Measurements from ENCODE around the gene ERG. TPM values are rescaled to one million over a fixed set of nuclear protein-coding genes. Genes with fewer than 3 reads are reported as not detected.

The ERG gene
- total RNA-seq, 1 experiment from 2014 or later = 0.11 TPM

- H4K8ac ChIP-seq (replicated peaks; ENCODE audit: insufficient read length, low read depth, low read length) = no peak overlapping the region
- WGBS (ENCODE audit: extremely low coverage, insufficient read length, low lambda C conversion rate) = no CpG with 5 or more reads among the region's 4 CpGs
- no peak overlapping the region for H2BK5ac ChIP-seq (ENCODE audit: insufficient read length, low read length)
- no peaks in the 10 kb centered on the region; a peak in 1 of 5 replicates for H3K9me3 Mint-ChIP-seq
- H3K23ac ChIP-seq (ENCODE audit: insufficient read length, low read depth, low read length) = no peak overlapping the region
- no peaks in the 10 kb centered on the region for H3K79me1 ChIP-seq (ENCODE audit: insufficient read depth, low read depth, low read length, poor library complexity, severe bottlenecking)
- H3K27ac ChIP-seq (ENCODE audit: insufficient read length, low read depth, low read length) = no peak overlapping the region
- no peak overlapping the region for H3K18ac ChIP-seq (ENCODE audit: insufficient read length, low read depth, low read length)
- H2AFZ ChIP-seq (ENCODE audit: low read length) = no peak overlapping the region
- H3K4me1 Mint-ChIP-seq = peaks cover 7 to 10% of the 10 kb centered on the region in 2 experiments
- H3T11ph ChIP-seq (ENCODE audit: low read length) = no peak overlapping the region
- no peak overlapping the region for H3K4ac ChIP-seq (ENCODE audit: low read depth, low read length)
- no peaks in the 10 kb centered on the region for H4K20me1 ChIP-seq (ENCODE audit: control insufficient read depth, insufficient read depth, insufficient read length)
- peak; percentile 53; the same call in 2 of the 3 replicates for TF ChIP-seq CTCF (conservative IDR thresholded peaks at IDR 0.05)
- H4K5ac ChIP-seq (ENCODE audit: insufficient read length, low read depth, low read length) = no peak overlapping the region
- peak; percentile 52 for DNase-seq
- H3K4me1 ChIP-seq (ENCODE audit: insufficient read depth, low read length) = peaks cover 5% of the 10 kb centered on the region; the same call in 1 of the 2 replicates
- no peaks in the 10 kb centered on the region for H3K36me3 Mint-ChIP-seq (ENCODE audit: insufficient read depth in 1 of 3, low read depth in 3 of 3)
- H3K23me2 ChIP-seq (ENCODE audit: insufficient read length, low read depth, low read length, poor library complexity, severe bottlenecking) = no peaks in the 10 kb centered on the region
- peaks cover 28% of the 10 kb centered on the region for H3K27me3 Mint-ChIP-seq (ENCODE audit: low read depth)
- no peak overlapping the region for H2BK15ac ChIP-seq (ENCODE audit: low read depth, low read length)
- H3K9ac ChIP-seq (ENCODE audit: extremely low read depth, insufficient read length, low read length) = no peak overlapping the region
- H3K14ac ChIP-seq (ENCODE audit: insufficient read depth, low read length) = no peak overlapping the region
- H3K27ac Mint-ChIP-seq = no peak overlapping the region
- no peak overlapping the region for H2BK12ac ChIP-seq (ENCODE audit: insufficient read length, low read depth, low read length)
- no peak overlapping the region for H3K4me3 Mint-ChIP-seq
- no peaks in the 10 kb centered on the region for H3K9me3 ChIP-seq (ENCODE audit: control insufficient read depth, low read depth, low read length)
- H2BK20ac ChIP-seq (ENCODE audit: low read depth, low read length, poor library complexity, severe bottlenecking) = no peak overlapping the region
- H2AK5ac ChIP-seq (ENCODE audit: insufficient read length, low read length) = no peak overlapping the region
- no peak overlapping the region for H2BK120ac ChIP-seq (ENCODE audit: low read depth, low read length, poor library complexity, severe bottlenecking)
- no peak overlapping the region for H4K91ac ChIP-seq (ENCODE audit: insufficient read length, low read depth, low read length)
- H3K56ac ChIP-seq (ENCODE audit: insufficient read length, low read depth, low read length) = no peak overlapping the region
- H3K79me2 ChIP-seq (ENCODE audit: insufficient read depth, low read length) = no peaks in the 10 kb centered on the region
- H3K27me3 ChIP-seq (ENCODE audit: insufficient read depth, low read length) = no peaks in the 10 kb centered on the region; the same call in 1 of the 2 replicates
- H3K4me2 ChIP-seq (ENCODE audit: insufficient read depth, insufficient read length, low read length) = no peak overlapping the region
Measured at GRCh38 chr21:38467911-38468310, 30.4 kb downstream of the ERG start.

Measured in H9 (cell line).